Caki2 (cell line): ENCODE data around the gene RHOT2. TPM values are rescaled to one million over a fixed set of nuclear protein-coding genes. Genes with fewer than 3 reads are reported as not detected.

Experiments
- DNase-seq: peaks from one replicate; pipeline ENCODE4 v3.0.0-alpha.2; 2015; ENCODE audit warnings: low read depth
- in situ Hi-C: cut with HindIII; loops from 2 replicates; pipeline ENCODE4 v1.10.0; 2016; ENCODE audit warnings: low sequenced_read_pairs, low pct_unique_long_range_greater_than_20kb, mixed read lengths
- total RNA-seq: library from RNA; depleted of rRNA; stranded (reverse); fragments of >200 nt; shearing (Covaris generic); gene quantifications from 2 replicates; pipeline ENCODE4 v1.2.3, GENCODE V29; 2014; ENCODE audit warnings: low replicate concordance; rRNA removed

Gene RHOT2
- total RNA-seq, 1 experiment from 2014 or later, result 99.0 TPM

- in situ Hi-C loops, result no loop called here
- DNase-seq, result no peak
Measured at GRCh38 chr16:716768-717325, 48.9 kb downstream of the RHOT2 start.

DNA sequence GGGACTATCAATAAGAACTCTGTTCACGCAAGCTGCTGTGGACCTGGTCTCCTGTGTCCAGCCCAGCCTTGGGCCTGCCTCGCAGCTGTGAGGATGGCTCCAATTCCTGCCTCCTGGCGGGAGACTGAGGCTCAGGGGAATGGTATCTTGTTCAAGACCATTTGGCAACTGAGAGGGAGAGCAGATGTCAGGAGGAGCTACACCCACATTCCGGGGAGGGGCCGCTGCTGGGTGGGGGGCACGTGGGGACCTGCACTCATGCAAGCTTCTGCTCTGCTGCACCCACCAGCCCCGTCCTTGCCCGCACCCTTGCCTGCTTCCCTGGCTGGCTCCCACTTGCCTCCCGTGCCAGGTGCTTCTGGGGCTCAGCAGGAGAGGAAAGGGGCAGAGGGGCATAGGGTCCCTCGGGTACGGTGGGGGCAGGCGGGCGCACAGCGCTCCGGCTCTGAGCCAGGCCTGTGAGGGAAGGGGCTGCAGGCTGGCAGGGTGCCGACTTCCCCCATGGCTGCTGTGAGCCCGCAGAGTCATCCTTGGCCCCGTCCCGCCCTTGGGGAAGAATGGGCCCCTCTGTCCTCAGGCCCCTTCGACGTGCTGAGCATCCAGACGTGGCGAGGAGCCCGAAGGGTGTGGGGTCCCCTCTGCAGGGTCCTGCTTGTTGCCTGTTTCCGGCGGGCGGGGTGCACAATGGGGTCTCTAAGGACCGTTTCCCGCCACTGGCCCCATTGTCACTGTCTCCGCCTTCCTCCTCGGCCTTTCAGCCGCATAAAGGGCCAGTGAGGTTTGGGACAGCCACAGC lies 49.7 kb downstream of the RHOT2 start:
- DNase-seq, result no peak
- in situ Hi-C loops, result no loop called here

DNA sequence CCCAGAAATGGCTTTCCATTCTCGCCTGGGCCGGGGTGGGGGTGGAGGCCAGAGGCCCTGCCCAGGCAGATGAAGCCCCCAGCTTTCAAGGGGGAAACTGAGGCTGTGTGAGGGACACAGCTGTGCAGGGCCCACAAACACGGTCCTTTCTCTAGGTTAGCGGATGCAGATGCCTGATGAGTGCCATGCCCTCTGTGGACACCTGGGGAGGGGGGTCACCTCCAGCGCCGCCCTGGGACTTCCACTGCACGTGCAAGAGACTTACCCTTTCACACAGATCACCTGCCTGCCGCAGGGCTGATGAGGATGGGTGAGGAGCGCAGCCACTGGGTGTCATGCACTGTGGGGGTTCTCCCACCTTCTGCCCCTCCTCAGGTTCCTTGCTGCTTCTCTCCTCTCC lies 50.5 kb downstream of the RHOT2 start:
- in situ Hi-C loops, result no loop called here
- no peak for DNase-seq

GRCh38 chr16:718922-719321 lies 51.0 kb downstream of the RHOT2 start:
- in situ Hi-C loops, result no loop called here
- no peak for DNase-seq

DNA sequence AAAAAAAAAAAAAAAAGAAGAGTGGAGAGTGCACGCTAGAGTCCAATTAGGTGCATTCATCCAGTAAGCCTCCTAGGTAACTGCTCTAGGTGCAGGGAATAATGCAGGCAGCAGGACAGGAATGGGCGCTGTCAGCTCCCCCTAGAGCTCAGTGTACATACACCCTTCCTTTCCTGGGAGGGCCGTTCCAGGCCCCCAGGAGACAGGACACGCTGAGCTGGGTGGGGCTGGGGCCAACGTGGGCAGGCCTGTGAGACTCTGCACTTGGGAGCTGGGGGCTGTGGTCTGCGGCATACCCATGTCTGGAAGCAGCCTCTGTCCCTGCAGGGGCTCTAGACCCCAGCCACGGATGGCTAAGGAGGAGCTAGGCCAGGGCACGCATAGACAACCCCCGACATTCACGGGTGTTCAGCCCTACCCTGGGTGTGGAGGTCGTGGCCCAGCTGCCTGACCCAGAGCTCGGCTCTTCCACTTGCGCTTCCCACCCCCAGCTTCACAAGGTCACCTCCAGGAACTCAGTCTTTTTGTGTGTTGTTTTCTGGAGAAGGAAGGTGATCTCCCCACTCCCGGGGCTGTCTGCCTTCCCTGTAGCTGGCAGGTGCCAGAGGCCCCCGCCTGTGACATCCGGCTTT lies 52.0 kb downstream of the RHOT2 start:
- DNase-seq, result peak; percentile 75
- in situ Hi-C loops, result no loop called here

GRCh38 chr16:720447-720989 lies 52.6 kb downstream of the RHOT2 start:
- peak; percentile 85 for DNase-seq
- in situ Hi-C loops, result no loop called here

DNA sequence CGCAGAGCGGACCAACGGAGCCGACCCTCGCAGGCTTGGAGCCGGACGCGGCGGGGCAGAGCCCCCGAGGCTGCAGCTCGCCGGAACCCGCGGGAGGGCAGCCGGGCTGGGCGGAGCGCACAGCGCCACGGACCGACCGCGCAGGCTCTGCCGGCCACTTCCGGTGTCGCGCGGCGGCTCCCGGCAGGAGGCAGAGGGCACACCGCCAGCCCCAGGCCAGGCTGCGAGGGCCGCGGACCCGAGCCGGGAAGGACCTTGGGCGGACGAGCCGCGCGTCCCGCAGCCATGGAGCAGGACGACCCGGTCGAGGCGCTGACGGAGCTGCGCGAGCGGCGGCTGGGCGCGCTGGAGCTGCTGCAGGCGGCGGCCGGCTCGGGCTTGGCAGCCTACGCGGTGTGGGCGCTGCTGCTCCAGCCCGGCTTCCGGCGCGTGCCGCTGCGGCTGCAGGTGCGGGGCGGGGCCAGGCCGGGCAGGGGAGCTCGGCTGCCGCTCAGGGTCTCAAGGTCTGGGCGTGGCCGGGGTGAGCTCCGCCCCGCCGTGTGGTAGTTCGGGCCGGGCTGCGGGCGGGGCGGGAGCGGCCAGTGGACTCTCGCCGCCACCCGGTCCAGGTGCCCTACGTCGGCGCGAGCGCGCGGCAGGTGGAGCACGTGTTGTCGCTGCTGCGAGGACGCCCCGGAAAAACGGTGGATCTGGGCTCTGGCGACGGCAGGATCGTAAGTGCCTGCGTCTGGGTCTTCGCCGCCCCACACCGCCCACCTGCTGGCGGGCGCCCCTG lies 53.2 kb downstream of the RHOT2 start, which contains the start of gene ANTKMT:
Gene ANTKMT (plus strand): TSS at position 157 of the 775 bp plus-strand sequence. CDS start 129 bp downstream, at position 286.
- in situ Hi-C loops, result no loop called here
- peak; percentile 95 for DNase-seq

- DNase-seq, result no peak
- in situ Hi-C loops, result no loop called here
Measured at GRCh38 chr16:721765-722540, 54.0 kb downstream of the RHOT2 start.

- in situ Hi-C loops, result no loop called here
- no peak for DNase-seq
Measured at GRCh38 chr16:722835-723633, 55.1 kb downstream of the RHOT2 start.

- in situ Hi-C loops, result no loop called here
- no peak for DNase-seq
Measured at GRCh38 chr16:723695-724094, 55.8 kb downstream of the RHOT2 start.

Other genes starting within 250 kb of the RHOT2 start
- 37.5 and 77.1 TPM in 2 replicates for gene RAB11FIP3, start 242.5 kb upstream of the RHOT2 start, total RNA-seq
- gene CAPN15, start 140.4 kb upstream of the RHOT2 start, total RNA-seq, result 60.1 and 70.1 TPM in 2 replicates
- not detected in 2 replicates for gene PRR35, start 107.7 kb upstream of the RHOT2 start, total RNA-seq
- 1.2 and 4.0 TPM in 2 replicates for gene NHLRC4, start 101.1 kb upstream of the RHOT2 start, total RNA-seq
- 53.4 and 65.5 TPM in 2 replicates for gene PIGQ, start 98.2 kb upstream of the RHOT2 start, total RNA-seq
- 22.4 and 33.2 TPM in 2 replicates for gene RAB40C, start 78.1 kb upstream of the RHOT2 start, total RNA-seq
- 0.07 TPM in 1 of 2 replicates, not detected in the other for gene WFIKKN1, start 37.1 kb upstream of the RHOT2 start, total RNA-seq
- 433 and 438 TPM in 2 replicates for gene METTL26, start 31.8 kb upstream of the RHOT2 start, total RNA-seq
- gene MCRIP2, start 26.3 kb upstream of the RHOT2 start, total RNA-seq, result 93.0 and 94.1 TPM in 2 replicates
- 12.3 and 52.7 TPM in 2 replicates for gene WDR90, start 18.8 kb upstream of the RHOT2 start, total RNA-seq
- gene RHBDL1, start 7.5 kb downstream of the RHOT2 start, total RNA-seq, result 0.12 and 0.68 TPM in 2 replicates
- 453 and 482 TPM in 2 replicates for gene STUB1, start 12.3 kb downstream of the RHOT2 start, total RNA-seq
- gene JMJD8, start 16.2 kb downstream of the RHOT2 start, total RNA-seq, result 116 and 147 TPM in 2 replicates
- gene WDR24, start 22.3 kb downstream of the RHOT2 start, total RNA-seq, result 24.6 and 30.1 TPM in 2 replicates
- 25.7 and 26.3 TPM in 2 replicates for gene FBXL16, start 37.7 kb downstream of the RHOT2 start, total RNA-seq
- gene METRN, start 47.0 kb downstream of the RHOT2 start, total RNA-seq, result 1,206 and 1,492 TPM in 2 replicates
- 95.7 and 164 TPM in 2 replicates for gene ANTKMT, start 53.0 kb downstream of the RHOT2 start, total RNA-seq
- gene CCDC78, start 58.3 kb downstream of the RHOT2 start, total RNA-seq, result 4.5 and 10.3 TPM in 2 replicates
- 48.0 and 73.6 TPM in 2 replicates for gene HAGHL, start 59.0 kb downstream of the RHOT2 start, total RNA-seq
- gene CIAO3, start 72.9 kb downstream of the RHOT2 start, total RNA-seq, result 52.8 and 75.6 TPM in 2 replicates
- not detected in 2 replicates for gene MSLN, start 92.6 kb downstream of the RHOT2 start, total RNA-seq
- 50.0 and 75.0 TPM in 2 replicates for gene RPUSD1, start 120.2 kb downstream of the RHOT2 start, total RNA-seq
- 52.2 and 56.9 TPM in 2 replicates for gene CHTF18, start 120.5 kb downstream of the RHOT2 start, total RNA-seq
- gene GNG13, start 132.6 kb downstream of the RHOT2 start, total RNA-seq, result not detected in 2 replicates